Activated CD4-positive, alpha-beta memory T cell treated with anti-CD3 and anti-CD28 coated beads, Interleukin-2, amount 10 ng/mL, durations not matched to agents 7 days and 5 days (primary cell): ENCODE data around the gene NMNAT2. TPM values are rescaled to one million over a fixed set of nuclear protein-coding genes. Genes with fewer than 3 reads are reported as not detected.

Source experiments
- CTCF ChIA-PET: fragments of 350-600 bp; sonication (Branson Sonifier 250); formaldehyde crosslinking; loops from one replicate; lab custom pipeline; 2021; ENCODE audit warnings: antibody characterized with exemption, inconsistent platforms; lab: Charles Lee
- POLR2A ChIA-PET: fragments of 350-600 bp; sonication (Branson Sonifier 250); formaldehyde crosslinking; loops from one replicate; lab custom pipeline; 2021; ENCODE audit warnings: antibody characterized with exemption; lab: Charles Lee
- DNase-seq: peaks from one replicate; pipeline ENCODE4 v3.0.0-alpha.2; 2020
- H3K27ac Mint-ChIP-seq: one replicate; pipeline ENCODE4 v1.8.0; 2021; ENCODE audit warnings: mild to moderate bottlenecking, mixed read lengths
- H3K27me3 Mint-ChIP-seq: one replicate; pipeline ENCODE4 v1.8.0; 2021; ENCODE audit warnings: mixed read lengths
- H3K36me3 Mint-ChIP-seq: one replicate; pipeline ENCODE4 v1.8.0; 2021; ENCODE audit warnings: low read depth, mixed read lengths
- H3K4me1 Mint-ChIP-seq: one replicate; pipeline ENCODE4 v1.8.0; 2021; ENCODE audit warnings: mixed read lengths
- H3K4me3 Mint-ChIP-seq: one replicate; pipeline ENCODE4 v1.8.0; 2021; ENCODE audit warnings: mild to moderate bottlenecking, mixed read lengths
- H3K9me3 Mint-ChIP-seq: one replicate; pipeline ENCODE4 v1.8.0; 2021; ENCODE audit warnings: mixed read lengths
- total RNA-seq, 2 experiments: library from RNA; stranded (reverse); gene quantifications; one replicate each; pipeline ENCODE4 v1.2.3, GENCODE V29; 2021

Gene NMNAT2
- total RNA-seq, 2 experiments from 2014 or later: 0.03 to 0.28 TPM

- ChIA-PET CTCF (no interaction called here), POLR2A (no interaction called here)
- no peaks in the 10 kb centered on the region for H3K36me3 Mint-ChIP-seq
- DNase-seq: no peak
- peaks cover 18% of the 10 kb centered on the region for H3K27me3 Mint-ChIP-seq
- H3K4me1 Mint-ChIP-seq: no peaks in the 10 kb centered on the region
- H3K9me3 Mint-ChIP-seq: no peaks in the 10 kb centered on the region
- no peak overlapping the region for H3K4me3 Mint-ChIP-seq
- no peak overlapping the region for H3K27ac Mint-ChIP-seq
Measured at GRCh38 chr1:183372586-183373230, 45.5 kb downstream of the NMNAT2 start.

- Mint-ChIP-seq H3K36me3 (no peaks in the 10 kb centered on the region), H3K9me3 (no peaks in the 10 kb centered on the region), H3K4me1 (no peaks in the 10 kb centered on the region), H3K27ac (no peak overlapping the region), H3K27me3 (peaks cover 18% of the 10 kb centered on the region), H3K4me3 (no peak overlapping the region)
- ChIA-PET CTCF (no interaction called here), POLR2A (no interaction called here)
- DNase-seq: no peak
Measured at GRCh38 chr1:183370399-183371058, 47.7 kb downstream of the NMNAT2 start.

- Mint-ChIP-seq H3K9me3 (no peaks in the 10 kb centered on the region), H3K4me1 (no peaks in the 10 kb centered on the region), H3K36me3 (no peaks in the 10 kb centered on the region), H3K4me3 (no peak overlapping the region), H3K27ac (no peak overlapping the region), H3K27me3 (peaks cover 19% of the 10 kb centered on the region)
- ChIA-PET POLR2A (no interaction called here), CTCF (no interaction called here)
- DNase-seq: no peak
Measured at GRCh38 chr1:183368213-183369108, 49.7 kb downstream of the NMNAT2 start.

GRCh38 chr1:183366116-183366515, 52.1 kb downstream of the NMNAT2 start:
- ChIA-PET CTCF (no interaction called here), POLR2A (no interaction called here)
- Mint-ChIP-seq H3K9me3 (no peaks in the 10 kb centered on the region), H3K27me3 (peaks cover 24% of the 10 kb centered on the region), H3K36me3 (no peaks in the 10 kb centered on the region), H3K27ac (no peak overlapping the region), H3K4me3 (no peak overlapping the region), H3K4me1 (no peaks in the 10 kb centered on the region)
- DNase-seq: no peak

GRCh38 chr1:183365676-183366075, 52.5 kb downstream of the NMNAT2 start:
- Mint-ChIP-seq H3K9me3 (no peaks in the 10 kb centered on the region), H3K27me3 (peaks cover 24% of the 10 kb centered on the region), H3K36me3 (no peaks in the 10 kb centered on the region), H3K4me3 (no peak overlapping the region), H3K4me1 (no peaks in the 10 kb centered on the region), H3K27ac (no peak overlapping the region)
- ChIA-PET POLR2A (no interaction called here), CTCF (no interaction called here)
- DNase-seq: no peak

- CTCF ChIA-PET: no interaction called here
- DNase-seq: no peak
- H3K9me3 Mint-ChIP-seq: no peaks in the 10 kb centered on the region
- no peak overlapping the region for H3K27ac Mint-ChIP-seq
- no peaks in the 10 kb centered on the region for H3K4me1 Mint-ChIP-seq
- H3K4me3 Mint-ChIP-seq: no peak overlapping the region
- H3K36me3 Mint-ChIP-seq: no peaks in the 10 kb centered on the region
- POLR2A ChIA-PET: no interaction called here
- H3K27me3 Mint-ChIP-seq: peaks cover 24% of the 10 kb centered on the region
Measured at GRCh38 chr1:183365093-183365492, 53.1 kb downstream of the NMNAT2 start.

- DNase-seq: no peak
- Mint-ChIP-seq H3K27me3 (peaks cover 25% of the 10 kb centered on the region), H3K4me3 (no peak overlapping the region), H3K36me3 (no peaks in the 10 kb centered on the region), H3K4me1 (no peaks in the 10 kb centered on the region), H3K27ac (no peak overlapping the region), H3K9me3 (no peaks in the 10 kb centered on the region)
- ChIA-PET POLR2A (no interaction called here), CTCF (no interaction called here)
Measured at GRCh38 chr1:183363972-183364371, 54.2 kb downstream of the NMNAT2 start.

GRCh38 chr1:183361081-183361480, 57.1 kb downstream of the NMNAT2 start:
- peaks cover 12% of the 10 kb centered on the region for H3K27me3 Mint-ChIP-seq
- CTCF ChIA-PET: no interaction called here
- H3K4me3 Mint-ChIP-seq: no peak overlapping the region
- no peaks in the 10 kb centered on the region for H3K36me3 Mint-ChIP-seq
- no peak for DNase-seq
- H3K4me1 Mint-ChIP-seq: no peaks in the 10 kb centered on the region
- H3K27ac Mint-ChIP-seq: no peak overlapping the region
- POLR2A ChIA-PET: no interaction called here
- H3K9me3 Mint-ChIP-seq: no peaks in the 10 kb centered on the region

- Mint-ChIP-seq H3K27ac (no peak overlapping the region), H3K9me3 (no peaks in the 10 kb centered on the region), H3K4me3 (no peak overlapping the region), H3K36me3 (no peaks in the 10 kb centered on the region), H3K4me1 (no peaks in the 10 kb centered on the region), H3K27me3 (peaks cover 12% of the 10 kb centered on the region)
- no peak for DNase-seq
- ChIA-PET POLR2A (no interaction called here), CTCF (no interaction called here)
Measured at GRCh38 chr1:183360473-183360872, 57.7 kb downstream of the NMNAT2 start.

GRCh38 chr1:183356534-183357182, 61.5 kb downstream of the NMNAT2 start:
- Mint-ChIP-seq H3K27me3 (peaks cover 10% of the 10 kb centered on the region), H3K36me3 (no peaks in the 10 kb centered on the region), H3K4me1 (no peaks in the 10 kb centered on the region), H3K27ac (no peak overlapping the region), H3K4me3 (no peak overlapping the region), H3K9me3 (no peaks in the 10 kb centered on the region)
- POLR2A ChIA-PET: interaction anchor here (0.6 kb wide), 1 partner anchor 104 kb away, joined by 3 read pairs; no protein-coding TSS in a partner anchor
- CTCF ChIA-PET: no interaction called here
- no peak for DNase-seq

GRCh38 chr1:183355797-183356196, 62.4 kb downstream of the NMNAT2 start:
- CTCF ChIA-PET: no interaction called here

GRCh38 chr1:183355181-183355580, 63.0 kb downstream of the NMNAT2 start:
- H3K9me3 Mint-ChIP-seq: no peaks in the 10 kb centered on the region
- H3K4me3 Mint-ChIP-seq: no peak overlapping the region
- ChIA-PET CTCF (no interaction called here), POLR2A (no interaction called here)
- H3K4me1 Mint-ChIP-seq: no peaks in the 10 kb centered on the region
- H3K27me3 Mint-ChIP-seq: peaks cover 10% of the 10 kb centered on the region
- no peak overlapping the region for H3K27ac Mint-ChIP-seq
- no peak for DNase-seq
- no peaks in the 10 kb centered on the region for H3K36me3 Mint-ChIP-seq

More at GRCh38 chr1:183355797-183356196, 62.4 kb downstream of the NMNAT2 start:
- Mint-ChIP-seq H3K36me3 (no peaks in the 10 kb centered on the region), H3K27ac (no peak overlapping the region), H3K9me3 (no peaks in the 10 kb centered on the region), H3K4me3 (no peak overlapping the region), H3K4me1 (no peaks in the 10 kb centered on the region), H3K27me3 (peaks cover 10% of the 10 kb centered on the region)
- POLR2A ChIA-PET: interaction anchor here (0.6 kb wide), 1 partner anchor 105 kb away, joined by 3 read pairs; no protein-coding TSS in a partner anchor
- no peak for DNase-seq

- Mint-ChIP-seq H3K4me1 (no peaks in the 10 kb centered on the region), H3K27ac (no peak overlapping the region), H3K9me3 (no peaks in the 10 kb centered on the region), H3K4me3 (no peak overlapping the region), H3K27me3 (peaks cover 7% of the 10 kb centered on the region), H3K36me3 (no peaks in the 10 kb centered on the region)
- ChIA-PET POLR2A (no interaction called here), CTCF (no interaction called here)
- no peak for DNase-seq
Measured at GRCh38 chr1:183353597-183353996, 64.6 kb downstream of the NMNAT2 start.
